SK-N-SH (cell line): ENCODE results near the gene FAM81A.

Source experiments
- CTCF ChIP-seq: fragments of 200-600 bp; sonication (generic); IDR thresholded peaks from 2 replicates; pipeline ENCODE4 v1.6.1; 2017; ENCODE audit warnings: antibody characterized with exemption, mild to moderate bottlenecking, moderate library complexity
- FOXM1 ChIP-seq: IDR thresholded peaks from 2 replicates; pipeline ENCODE4 v1.4.0; 2012; ENCODE audit warnings: low read depth, mild to moderate bottlenecking
- RAD21 ChIP-seq: IDR thresholded peaks from 2 replicates; pipeline ENCODE4 v1.6.1; 2012; ENCODE audit warnings: mild to moderate bottlenecking, low read length

GRCh38 chr15:59548501-59549226, 110.7 kb downstream of the FAM81A start:
- TF ChIP-seq FOXM1 (no peak), CTCF (no peak), RAD21 (no peak)
